GM21723 (cell line): Measurements from ENCODE around the gene EFCAB6.

Source experiments
- ATAC-seq: cut with Tn5 transposase; IDR thresholded peaks from one replicate; pipeline ENCODE4 v1.9.1; 2021; ENCODE audit warnings: mild to moderate bottlenecking, moderate library complexity; ENCODE audit not compliant: unreplicated experiment

EFCAB6 gene

GRCh38 chr22:43847376-43848289 is 35.5 kb upstream of the EFCAB6 start:
- ATAC-seq: no peak

DNA sequence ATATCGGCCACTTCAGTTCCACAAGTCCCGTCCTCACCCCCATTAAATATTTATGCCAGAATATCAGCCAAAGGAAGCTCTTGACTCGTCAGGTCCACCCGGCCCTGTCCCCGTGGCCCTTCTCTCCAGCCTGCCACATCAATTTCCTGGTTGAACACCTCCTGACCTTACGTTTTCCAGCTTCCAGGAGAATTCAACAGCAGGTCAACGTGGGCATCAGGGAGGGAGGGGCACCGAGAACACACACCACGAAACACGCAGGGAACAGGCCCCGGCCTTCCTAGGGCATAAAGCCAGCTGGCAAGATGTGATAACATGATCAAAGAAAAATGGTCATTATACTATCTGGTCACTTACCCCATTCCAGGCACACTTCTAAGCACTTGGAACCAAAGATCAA is 34.9 kb upstream of the EFCAB6 start:
- ATAC-seq: no peak

DNA sequence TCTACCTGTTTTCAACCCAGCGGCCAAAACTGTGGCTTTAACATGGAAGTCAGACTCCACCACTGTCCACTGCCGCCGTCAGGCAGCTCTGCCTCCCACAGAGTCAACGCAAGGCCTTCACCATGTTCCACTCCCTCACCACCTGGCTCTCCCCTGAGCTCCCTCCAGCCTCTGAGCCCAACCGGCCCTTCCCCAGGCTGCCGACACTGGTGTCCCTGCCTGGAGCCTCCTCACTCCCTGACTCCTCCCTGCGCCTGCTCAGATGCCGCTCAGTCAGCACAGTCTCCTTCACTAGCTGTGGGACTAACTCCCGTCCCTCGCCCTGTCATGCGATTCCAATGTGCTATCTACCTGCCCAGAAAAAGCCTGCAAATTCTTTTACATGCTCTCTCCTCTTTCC is 33.9 kb upstream of the EFCAB6 start:
- ATAC-seq: no peak

DNA sequence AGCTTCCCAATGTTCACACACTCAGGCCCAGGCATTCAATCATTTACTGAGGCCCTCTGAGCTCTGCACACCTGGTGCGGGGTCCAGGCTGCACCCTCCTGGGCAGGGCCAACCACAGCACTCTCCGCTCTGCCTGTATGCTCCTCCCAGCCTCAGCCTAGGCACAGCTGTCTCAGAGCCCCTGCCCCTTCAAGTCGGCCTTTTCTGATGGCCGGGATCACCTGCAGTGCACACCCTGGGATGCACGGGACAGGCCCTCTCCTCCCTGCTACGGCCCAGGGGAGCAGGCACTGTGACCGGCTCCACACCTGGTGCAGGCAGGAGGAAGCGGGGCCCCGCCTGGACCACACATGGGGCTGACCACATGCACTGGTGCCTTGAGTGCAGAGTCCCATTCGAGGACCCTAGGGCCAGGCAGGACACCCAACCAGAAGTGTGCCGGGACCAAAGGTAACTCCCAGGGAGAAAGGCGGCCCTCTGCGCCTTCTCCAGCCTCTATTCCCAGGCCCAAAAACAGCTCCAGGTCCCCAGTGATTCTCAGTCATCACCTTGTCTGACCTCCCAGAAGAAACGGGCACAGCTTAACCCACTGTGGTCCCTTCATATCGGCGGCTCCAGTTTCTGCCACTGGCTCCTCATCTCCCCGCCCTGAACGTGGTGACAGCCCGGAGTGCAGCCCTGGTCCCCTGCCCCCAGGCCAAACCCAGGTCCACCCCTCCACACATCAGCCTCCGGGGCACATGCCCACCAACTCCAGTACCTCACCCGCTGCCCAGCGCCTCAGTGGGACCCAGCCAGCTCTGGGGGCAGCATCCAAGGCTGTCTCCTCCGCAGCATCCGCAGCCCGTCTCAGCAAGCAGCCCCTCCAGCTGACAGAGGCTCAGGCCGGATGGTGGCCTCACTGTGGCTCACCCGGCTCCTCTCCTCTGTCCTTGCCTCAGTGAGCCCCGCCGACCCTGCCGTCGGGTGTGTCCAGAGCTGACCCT is 32.7 kb upstream of the EFCAB6 start:
- no peak for ATAC-seq

- ATAC-seq: no peak
Measured at GRCh38 chr22:43843783-43844530, 31.9 kb upstream of the EFCAB6 start.

DNA sequence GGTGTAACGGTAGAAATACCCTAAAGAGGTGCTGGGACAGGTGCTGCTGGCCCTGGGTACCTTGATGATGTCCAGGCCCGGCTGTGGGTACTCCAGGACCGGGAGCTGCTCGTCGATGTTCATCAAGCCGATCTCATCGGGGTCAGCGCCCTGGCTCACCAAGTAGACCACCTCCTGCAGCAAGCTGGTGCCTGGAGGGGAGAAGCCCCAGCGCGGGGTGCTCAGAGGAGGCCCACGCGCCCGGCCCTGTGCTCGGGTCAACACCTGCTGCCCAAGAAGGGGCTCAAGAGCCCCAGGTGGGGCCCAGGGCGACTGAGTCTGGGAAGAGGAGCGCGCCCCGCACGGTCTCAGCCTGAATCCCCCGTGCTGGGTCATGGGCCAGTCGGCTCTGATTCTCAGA is 29.6 kb upstream of the EFCAB6 start:
- ATAC-seq: no peak

- ATAC-seq: no peak
Measured at GRCh38 chr22:43840851-43841250, 28.7 kb upstream of the EFCAB6 start.

GRCh38 chr22:43840431-43840830 is 28.3 kb upstream of the EFCAB6 start:
- ATAC-seq: no peak

GRCh38 chr22:43839781-43840180 is 27.7 kb upstream of the EFCAB6 start:
- ATAC-seq: no peak

DNA sequence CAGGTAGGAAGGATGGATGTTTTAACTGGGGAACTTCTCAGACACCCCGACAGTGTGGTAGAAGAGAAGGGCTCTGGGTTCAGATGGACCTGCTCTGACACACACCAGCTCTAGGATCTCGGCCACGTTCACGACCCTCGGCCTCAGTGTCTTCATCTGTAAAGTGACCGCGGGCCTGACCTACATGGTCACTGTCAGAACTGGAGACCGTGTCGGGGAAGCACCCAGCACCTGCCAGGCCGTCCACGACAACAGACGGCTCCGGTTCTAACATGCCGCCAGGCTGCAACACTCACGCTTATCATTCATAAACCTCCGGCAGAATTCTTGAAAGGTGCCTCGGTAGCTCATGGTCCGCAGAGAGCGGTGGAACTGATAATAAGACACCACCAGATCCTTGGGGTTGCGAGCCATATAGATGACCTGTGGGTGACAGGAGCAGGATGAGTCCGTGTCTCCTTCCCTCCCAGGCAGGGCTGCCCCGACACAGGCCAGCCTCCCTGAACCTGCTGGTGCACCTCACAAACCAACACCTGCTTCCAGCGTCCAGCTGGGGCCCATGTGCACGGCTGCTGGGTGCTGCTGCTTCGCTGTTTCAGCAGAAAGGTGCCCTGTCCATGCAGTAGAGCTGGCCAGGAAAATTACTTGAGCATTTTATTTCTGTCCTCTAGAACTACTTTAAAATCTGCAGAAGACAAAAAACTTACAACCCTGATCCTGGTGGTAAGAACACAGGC is 26.6 kb upstream of the EFCAB6 start:
- ATAC-seq: no peak

DNA sequence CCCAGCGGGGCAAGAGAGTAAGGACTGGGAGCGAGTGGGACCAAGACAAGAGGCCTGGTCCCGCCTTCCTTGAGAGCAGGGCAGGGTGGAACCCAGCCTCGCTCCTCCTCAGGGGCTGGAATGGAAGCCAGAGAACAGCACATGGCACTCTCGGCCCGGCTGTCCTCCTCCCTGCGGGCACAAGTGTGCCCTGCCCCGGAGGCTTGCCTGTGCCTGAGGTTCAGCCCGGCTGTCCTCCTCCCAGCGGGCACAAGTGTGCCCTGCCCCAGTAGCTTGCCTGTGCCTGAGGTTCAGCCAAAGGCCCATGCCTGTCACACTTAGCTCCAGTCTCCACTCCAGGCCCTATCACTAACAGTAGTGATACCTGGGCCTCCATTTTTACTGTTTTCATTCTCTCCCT is 26.1 kb upstream of the EFCAB6 start:
- no peak for ATAC-seq

- no peak for ATAC-seq
Measured at GRCh38 chr22:43837666-43838065, 25.6 kb upstream of the EFCAB6 start.

- no peak for ATAC-seq
Measured at GRCh38 chr22:43835736-43836135, 23.6 kb upstream of the EFCAB6 start.

DNA sequence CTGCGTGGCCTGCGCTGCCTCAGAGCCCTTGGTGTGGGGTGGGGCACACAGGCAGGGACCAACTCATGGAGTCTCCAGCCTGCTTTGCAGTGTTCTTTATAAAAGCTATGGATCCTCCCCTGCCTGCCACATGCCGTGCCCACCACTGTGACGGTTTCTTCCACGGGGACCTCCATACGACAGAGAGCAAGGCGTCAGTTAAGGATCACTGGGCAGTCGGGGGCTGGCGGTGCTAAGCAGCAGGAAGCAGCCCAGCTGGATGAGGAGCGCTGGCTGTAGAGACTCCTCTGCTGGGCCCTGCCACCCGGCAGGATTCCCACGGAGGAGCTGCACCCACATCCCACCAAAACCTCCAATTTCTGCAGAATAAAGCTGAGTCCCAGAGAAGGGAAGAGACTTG is 23.1 kb upstream of the EFCAB6 start:
- ATAC-seq: no peak

- no peak for ATAC-seq
Measured at GRCh38 chr22:43833286-43834240, 21.5 kb upstream of the EFCAB6 start.

GRCh38 chr22:43832393-43833265 is 20.5 kb upstream of the EFCAB6 start:
- ATAC-seq: no peak

- ATAC-seq: no peak
Measured at GRCh38 chr22:43831561-43832392, 19.7 kb upstream of the EFCAB6 start.
